Right lung (tissue), 10 donors: Measurements from ENCODE around the gene PUDP. TPM values are rescaled to one million over a fixed set of nuclear protein-coding genes. Genes with fewer than 3 reads are reported as not detected.
"Not testable (repeated sequence)": the region's sequence is repeated elsewhere in the genome, so short reads cannot be mapped to it uniquely, and the experiment has no call there.

Experiments
- DNase-seq, 2 donors: peaks; one replicate each; pipeline ENCODE4 v3.0.0-alpha.2; 2013
- long read RNA-seq, 8 donors: transcript quantifications; one replicate each; lab custom pipeline, GENCODE V29; 2026
- polyA plus RNA-seq, 5 donors: library from polyadenylated mRNA; unstranded; fragments of 120-200 nt; gene quantifications; one replicate each; pipeline versions ENCODE4 v1.2.1 to v1.2.3, GENCODE V29; 2013; ENCODE audit warnings: inconsistent platforms in 1 of 5, low replicate concordance in 1 of 5; ENCODE audit not compliant: insufficient read length in 5 of 5, insufficient read depth in 1 of 5

The PUDP gene
- polyA plus RNA-seq = 10 to 100 TPM in 4 of 5 donors, 1 to 10 TPM in 1; 9.6 to 14.7 (median 13.6) TPM
- long read RNA-seq, donor 1, transcript PUDP-201 (4 exons, 2,140 nt) = major isoform, 8 of 8 reads
- long read RNA-seq, donor 1, partial matches to known transcripts = 0 of 8 reads
- long read RNA-seq, donor 1, other reads (novel, unspliced or antisense) = 0 of 8 reads
- long read RNA-seq, donor 2, transcript PUDP-201 (4 exons, 2,140 nt) = major isoform, 5 of 10 reads
- long read RNA-seq, donor 2, partial matches to known transcripts = 5 of 10 reads
- long read RNA-seq, donor 2, other reads (novel, unspliced or antisense) = 0 of 10 reads
- long read RNA-seq, donor 3, partial matches to known transcripts = 6 of 8 reads
- long read RNA-seq, donor 3, other reads (novel, unspliced or antisense) = 0 of 8 reads
- long read RNA-seq, donor 4, partial matches to known transcripts = 0 of 3 reads
- long read RNA-seq, donor 4, other reads (novel, unspliced or antisense) = 0 of 3 reads
- long read RNA-seq, donor 5, transcript PUDP-201 (4 exons, 2,140 nt) = major isoform, 6 of 16 reads
- long read RNA-seq, donor 5, partial matches to known transcripts = 10 of 16 reads
- long read RNA-seq, donor 5, other reads (novel, unspliced or antisense) = 0 of 16 reads
- long read RNA-seq, donor 6, partial matches to known transcripts = 0 of 2 reads
- long read RNA-seq, donor 6, other reads (novel, unspliced or antisense) = 0 of 2 reads
- long read RNA-seq, donor 7, partial matches to known transcripts = 7 of 9 reads
- long read RNA-seq, donor 7, other reads (novel, unspliced or antisense) = 0 of 9 reads
- long read RNA-seq, donor 8, partial matches to known transcripts = 0 of 4 reads
- long read RNA-seq, donor 8, other reads (novel, unspliced or antisense) = 0 of 4 reads

DNA sequence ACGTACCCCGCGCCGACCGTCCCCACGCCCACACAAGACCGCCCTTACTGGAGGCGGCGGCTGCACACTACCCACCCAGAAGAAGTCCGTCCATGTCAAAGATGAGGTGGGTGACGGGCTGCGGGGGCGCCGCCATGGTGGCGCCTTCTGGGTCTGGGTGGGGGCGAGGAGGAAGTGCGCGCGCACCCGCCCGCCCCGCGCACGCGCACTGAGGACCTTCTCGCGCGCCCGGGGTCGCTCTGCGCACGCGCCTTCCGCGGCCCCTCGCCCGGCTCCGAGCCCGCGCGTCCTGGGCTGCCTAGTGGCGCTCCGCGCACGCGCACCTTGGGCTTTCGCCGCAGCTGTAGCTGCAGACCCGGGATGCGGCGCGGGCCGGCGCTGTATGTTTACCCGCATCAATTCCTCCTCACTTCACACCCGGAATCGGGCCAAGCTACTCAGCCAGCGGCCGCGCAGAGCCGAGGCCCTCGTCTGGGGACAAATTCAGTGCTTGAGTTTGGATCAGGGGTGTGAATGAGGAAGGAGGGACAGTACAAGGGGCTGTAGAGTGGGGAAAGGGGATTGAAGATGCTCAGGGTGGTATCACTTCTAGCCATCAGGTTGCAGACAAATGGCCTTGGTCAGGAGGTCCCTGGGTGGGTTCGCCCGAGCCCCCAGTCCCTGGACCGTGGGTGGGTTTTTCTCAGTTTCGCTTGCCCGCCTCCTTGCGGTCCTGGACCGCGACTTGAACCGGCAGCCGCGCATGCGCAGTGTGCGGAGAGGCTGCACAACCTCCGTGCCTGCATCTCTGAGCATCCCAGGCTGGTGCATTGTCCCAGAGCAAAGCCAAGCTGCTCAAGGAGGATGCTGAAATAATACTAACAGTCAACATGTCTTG is at the start of gene PUDP:
TSS of gene PUDP (minus strand) at position 176 of the 877 bp plus-strand sequence. CDS start at position 136, 40 bp downstream.
- peak; percentile 91 to 94 for DNase-seq

DNA sequence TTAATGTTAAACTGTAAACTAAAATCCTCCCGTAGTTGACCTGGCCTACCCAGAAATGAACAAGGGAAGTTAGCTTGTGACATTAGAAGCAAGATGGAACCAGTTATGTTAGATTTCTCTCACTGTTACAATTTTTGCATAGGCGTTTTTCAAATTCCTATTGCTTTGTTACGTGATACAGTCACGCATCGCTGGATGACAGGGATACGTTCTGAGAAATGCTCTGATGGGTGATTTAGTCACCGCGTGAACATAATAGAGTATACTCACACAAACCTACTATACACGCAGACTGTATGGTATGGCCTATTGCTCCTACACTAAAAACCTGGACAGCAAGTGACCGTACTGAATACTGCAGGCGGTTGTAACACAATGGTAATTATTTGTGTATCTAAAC is 46.7 kb upstream of the PUDP start:
- no peak for DNase-seq

DNA sequence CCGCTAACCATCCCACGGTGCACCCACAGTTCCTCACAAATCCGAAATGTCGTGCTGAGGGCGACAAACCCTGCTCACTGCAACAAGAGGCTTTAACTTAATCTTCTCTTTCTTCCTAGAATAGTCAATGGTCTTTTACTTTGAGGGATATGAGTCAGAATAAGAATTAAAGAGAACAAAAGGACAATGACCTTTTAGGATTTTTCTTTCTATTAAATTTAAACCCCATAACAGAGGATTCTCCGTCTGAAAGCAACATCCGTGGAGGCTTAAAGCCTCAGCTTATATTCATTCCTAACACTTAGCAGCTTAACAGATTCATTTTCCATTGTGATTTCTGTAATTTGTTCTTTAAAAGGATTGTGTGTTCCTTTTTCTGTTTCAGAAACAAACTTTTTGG is 44.9 kb upstream of the PUDP start:
- DNase-seq = no peak

DNA sequence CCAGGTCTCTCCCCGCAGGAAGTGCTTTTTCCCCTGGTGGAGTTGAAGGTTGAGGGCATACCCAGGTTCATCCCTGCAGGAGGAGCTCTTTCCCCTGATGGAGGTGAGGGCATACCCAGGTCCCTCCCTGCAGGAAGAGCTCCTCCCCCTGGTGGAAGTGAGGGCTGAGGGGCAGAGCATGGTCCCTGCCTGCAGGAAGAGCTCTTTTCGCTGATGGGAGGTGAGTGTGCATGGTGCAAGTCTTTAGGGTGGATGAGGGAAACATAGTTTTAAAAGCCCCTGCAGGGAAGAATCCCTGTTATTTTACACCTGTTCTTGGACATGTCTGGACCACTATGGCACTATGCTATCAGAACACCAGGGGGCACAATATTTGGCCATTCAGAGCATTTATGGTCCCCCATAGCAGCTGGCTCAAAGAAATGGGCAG is 43.7 kb upstream of the PUDP start:
- no peak for DNase-seq

DNA sequence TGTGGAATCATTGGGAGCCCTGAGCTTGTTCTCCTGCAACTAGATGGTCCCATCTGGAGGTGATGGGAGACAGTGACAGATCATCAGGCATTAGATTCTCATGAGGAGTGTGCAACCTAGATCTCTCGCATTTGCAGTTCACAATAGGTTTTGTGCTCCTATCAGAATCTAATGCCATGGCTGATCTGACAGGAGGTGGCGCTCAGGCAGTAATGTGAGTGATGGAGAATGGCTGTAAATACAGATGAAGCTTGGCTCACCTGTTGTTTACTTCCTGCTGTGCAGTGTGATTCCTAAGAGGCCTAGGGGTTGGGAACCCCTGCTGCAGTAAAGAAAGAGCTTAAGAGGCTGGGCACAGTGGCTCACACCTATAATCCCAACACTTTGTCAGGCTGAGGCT is 42.2 kb upstream of the PUDP start:
- no peak for DNase-seq

DNA sequence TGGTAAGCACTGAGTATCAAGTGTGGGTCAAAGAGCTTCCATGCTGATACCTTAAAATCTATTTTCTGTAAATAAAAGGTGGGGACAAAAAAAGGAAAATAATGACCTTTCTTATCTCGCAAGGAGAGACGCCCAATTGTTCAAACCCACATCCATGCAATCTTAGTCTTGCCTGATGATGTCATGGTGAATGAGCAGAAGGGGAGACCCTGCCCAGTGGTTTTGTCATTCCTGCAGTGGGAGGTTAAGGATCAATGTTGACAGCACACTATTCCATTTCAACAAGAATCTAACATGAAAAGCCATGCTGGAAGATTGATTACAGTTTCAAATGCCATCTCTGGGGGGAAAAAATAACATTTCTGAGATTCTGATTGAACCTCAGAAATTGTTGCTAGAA is 40.7 kb upstream of the PUDP start:
- no peak for DNase-seq

DNA sequence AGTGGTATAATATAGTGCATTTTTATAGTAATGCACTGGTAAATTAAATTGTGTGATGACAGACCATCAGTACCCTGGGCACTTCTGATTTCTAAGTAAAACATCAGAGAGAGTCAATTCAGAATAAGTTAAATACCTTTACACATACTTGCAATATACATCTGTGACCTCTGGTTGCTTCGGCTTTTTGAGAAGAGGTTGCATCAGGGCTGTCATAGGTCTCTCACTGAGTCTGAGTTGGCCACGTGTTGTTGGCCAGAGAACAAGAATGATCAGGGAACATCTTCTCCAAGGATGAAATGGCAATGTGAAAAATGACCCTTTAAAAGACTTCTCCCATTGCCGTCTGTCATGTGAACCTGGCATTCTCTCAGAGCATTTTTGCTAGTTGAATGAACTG is 36.9 kb upstream of the PUDP start:
- no peak for DNase-seq

DNA sequence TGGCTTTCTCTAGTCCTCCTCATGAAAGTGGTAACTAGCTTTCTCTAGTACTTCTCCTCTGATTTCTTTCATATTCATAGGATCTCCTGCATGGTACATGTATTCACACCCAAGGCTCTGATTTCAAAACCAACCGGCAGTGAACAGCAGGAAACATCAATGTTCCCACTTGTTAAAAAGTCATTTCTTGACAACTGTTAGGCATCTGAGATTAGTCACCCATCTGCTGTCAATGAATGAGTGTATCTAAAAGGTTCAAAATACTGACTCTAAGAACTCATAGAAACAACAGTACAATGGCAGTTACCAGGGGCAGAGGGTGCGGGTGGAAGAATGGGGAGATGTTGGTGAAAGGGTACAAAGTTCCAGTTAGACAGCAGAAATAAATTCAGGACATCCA is 31.5 kb upstream of the PUDP start:
- DNase-seq = no peak

DNA sequence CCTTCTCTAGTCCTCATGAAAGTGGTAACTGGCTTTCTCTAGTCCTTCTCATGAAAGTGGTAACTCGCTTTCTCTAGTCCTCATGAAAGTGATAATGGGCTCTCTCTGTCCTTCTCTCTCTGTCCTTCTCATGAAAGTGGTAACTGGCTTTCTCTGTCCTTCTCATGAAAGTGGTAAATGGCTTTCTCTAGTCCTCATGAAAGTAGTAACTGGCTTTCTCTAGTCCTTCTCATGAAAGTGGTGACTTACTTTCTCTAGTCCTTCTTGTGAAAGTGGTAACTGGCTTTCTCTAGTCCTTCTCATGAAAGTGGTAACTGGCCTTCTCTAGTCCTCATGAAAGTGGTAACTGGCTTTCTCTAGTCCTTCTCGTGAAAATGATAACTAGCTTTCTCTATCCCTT is 30.9 kb upstream of the PUDP start:
- not testable (repeated sequence) for DNase-seq

DNA sequence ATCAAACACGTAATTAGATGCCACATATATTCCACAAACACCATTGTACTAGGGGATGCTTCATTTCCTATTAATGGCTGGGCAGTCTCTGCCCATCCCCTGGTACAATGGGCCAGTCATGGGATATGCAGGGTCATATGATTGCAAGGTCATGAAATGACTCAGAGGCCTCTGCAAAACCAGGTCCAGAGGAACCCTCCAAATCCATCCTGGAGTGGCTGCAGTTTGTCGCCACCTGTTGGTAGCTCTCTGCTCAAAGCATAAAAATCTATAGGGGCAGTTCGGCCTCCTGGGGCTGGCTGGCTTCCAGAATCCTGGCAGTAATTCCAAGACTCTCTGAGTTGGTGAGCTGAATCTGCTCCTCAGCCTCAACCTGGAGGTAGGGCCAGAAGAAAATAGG is 22.9 kb upstream of the PUDP start:
- no peak for DNase-seq

DNA sequence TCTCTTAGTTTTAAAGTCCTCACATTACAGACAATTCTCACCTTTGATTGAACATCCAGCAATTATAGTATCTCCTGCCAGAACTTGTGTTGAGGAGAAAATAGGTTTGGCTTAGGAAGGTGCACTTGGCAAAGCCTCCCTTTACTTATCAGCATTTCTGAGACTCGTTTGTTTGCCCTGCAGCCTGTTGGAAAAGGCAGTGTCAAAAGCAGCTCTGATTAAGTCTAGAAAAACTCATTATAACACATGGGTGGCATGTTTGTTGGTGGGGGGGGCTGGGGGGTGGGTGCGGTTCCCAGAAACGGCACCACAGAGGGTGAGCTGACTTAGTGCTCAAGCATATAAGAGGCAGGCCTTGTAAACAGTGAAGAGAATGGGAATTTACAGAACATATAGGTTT is 21.7 kb upstream of the PUDP start:
- DNase-seq = no peak

DNA sequence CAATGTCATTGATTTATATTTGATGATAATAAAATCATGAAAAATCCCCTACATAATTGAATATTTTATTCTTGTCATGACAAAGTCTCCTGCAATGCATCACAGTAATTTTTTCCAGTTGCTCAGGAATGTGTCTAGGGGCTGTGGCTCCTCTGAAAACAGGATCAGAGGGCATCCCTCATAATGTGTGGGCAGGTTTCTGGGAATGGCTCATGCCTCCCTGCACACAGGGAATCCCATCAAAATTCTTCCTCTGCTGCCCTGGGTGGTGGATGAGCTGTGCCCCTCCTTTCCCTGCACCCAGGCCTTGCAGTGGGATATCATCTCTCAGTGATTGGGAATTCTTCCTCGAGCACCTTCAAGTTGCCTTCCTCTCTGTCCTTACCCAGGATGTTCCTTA is 20.4 kb upstream of the PUDP start:
- DNase-seq = no peak

DNA sequence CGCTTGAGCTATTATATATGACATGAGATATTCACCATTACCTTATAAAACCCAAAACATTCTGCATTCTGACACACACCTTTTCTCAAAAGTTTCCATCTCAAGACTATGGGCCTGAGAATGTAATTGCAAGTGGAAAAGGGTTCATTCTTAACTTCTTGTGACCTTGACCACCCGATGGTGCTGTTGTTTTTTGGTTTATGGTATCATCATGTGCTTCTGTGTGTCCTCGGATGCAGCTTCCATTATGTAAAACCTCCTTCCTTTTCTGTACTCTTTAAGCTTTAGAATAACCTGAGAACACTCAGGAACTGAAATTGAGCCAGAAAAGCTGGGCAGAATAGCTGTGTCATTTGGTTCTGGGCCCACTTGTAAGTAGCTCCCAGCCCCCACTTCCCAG is 16.2 kb upstream of the PUDP start:
- DNase-seq = no peak

DNA sequence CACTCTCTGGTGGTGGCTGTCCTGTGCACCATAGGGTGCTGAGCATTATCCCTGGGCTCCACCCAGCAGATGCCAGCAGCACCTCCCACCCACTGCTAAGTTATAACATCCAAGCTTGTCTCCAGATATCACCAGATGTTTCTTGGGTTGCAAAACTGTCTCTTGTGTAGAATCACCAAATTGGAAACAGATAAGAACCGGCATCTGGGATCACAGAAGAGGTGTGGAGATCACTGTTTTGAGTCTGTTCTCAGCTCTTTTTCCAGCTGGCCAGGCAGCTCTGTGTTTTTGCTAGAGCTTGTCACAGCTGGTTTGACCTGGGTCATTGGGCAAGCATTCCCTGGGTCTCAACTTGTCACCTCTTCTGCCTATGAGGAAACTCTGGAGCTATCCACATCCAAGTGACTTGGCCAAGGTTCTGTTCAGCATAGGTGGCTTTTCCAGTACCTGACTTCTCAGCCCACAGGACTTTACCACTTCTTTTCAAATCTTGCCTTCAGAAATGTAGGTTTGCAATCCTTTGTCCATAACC is 15.3 kb upstream of the PUDP start:
- no peak for DNase-seq

DNA sequence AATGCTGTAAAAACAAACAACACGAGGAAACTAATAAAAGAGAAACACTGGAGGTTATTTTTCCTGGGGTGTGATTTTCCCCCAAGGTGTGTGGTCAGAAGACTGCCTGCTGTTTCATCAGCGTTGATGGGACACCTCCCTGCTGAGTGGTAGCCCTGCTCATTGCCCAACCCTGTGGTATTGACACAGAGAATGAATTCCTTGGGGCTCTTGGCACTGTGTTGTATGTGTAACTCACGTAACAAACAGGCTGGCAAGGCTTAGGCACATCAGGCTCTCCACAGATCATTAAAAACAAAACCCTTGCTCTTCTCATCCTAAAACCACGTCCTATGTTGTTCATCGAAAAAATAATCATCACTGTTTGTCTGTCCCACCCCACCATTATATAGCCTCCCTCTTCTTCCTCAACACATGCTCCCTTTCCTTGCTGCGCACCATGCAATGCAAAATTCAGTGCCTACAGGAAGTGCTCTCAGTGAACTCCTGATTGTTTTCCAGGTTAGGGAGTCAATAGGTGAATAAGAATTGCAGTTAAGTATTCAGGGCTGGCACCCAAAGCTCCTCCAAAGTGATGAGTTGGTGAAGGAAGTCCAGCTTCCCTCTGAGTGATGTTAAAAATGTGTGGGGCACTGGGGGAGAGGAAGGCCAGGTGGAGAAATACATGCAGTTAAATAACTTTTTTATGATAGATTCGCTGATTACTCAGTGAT is 11.4 kb upstream of the PUDP start:
- DNase-seq = no peak

DNA sequence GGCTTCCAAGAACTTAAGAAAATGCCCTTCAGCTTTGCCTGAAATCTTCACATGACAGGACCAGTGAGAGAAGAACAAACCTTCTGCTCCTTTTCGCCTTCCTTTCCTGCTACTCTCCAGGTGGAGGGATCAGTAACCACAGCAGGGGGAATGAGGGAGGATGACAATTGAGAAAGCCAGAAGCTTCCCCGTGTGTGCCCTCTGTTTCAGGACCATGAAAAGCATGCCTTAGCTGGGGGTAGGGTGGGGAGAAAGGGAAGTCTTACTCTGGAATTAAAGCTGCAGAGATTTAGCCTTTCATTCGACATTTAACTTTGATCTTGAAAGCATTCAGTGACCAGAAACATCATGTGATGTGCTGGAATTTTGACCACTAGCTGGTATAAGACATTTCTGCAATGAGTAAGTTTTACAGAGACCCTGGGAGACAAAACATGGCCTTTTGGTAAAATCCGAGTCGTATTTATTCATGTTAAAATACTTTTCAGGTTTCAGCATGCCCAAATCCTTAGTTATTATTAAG is 10.6 kb upstream of the PUDP start:
- no peak for DNase-seq

DNA sequence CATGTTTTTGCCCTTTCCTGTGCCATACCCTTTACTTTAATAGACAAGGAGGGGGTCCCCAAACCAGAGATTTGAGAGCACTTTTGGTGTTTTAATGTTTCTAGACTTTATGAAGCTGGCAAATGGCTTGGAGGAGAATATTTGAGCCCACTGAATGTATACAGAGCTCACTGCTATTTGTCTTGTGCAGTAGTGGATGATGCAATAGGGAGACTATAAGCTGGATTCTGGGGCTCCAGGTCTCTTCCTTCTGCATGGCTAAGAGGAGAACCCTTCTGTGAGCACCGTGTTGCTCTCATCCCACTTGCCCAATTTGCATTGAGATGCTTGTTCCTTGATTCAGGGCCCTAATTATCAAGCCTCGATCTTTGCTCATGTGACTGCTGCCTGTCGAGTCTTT is 8.9 kb upstream of the PUDP start:
- DNase-seq = no peak

DNA sequence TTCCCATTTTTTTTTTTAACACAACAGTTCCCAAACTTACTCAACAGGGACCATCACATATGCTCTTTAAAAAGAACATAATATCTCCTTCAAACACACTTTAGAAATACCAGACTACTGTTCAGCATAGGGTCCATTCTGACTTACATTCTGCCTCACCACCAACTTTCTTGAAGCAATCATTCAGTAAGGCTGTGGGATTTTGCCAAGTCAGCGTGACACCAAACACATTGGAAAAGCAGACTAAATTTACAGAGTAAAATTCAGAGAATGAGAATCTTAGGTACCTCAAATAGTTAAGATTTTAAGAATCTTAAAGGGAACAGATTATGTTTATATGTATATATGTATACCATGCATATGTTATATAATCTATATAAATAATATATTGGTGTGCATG is 7.2 kb upstream of the PUDP start:
- no peak for DNase-seq

DNA sequence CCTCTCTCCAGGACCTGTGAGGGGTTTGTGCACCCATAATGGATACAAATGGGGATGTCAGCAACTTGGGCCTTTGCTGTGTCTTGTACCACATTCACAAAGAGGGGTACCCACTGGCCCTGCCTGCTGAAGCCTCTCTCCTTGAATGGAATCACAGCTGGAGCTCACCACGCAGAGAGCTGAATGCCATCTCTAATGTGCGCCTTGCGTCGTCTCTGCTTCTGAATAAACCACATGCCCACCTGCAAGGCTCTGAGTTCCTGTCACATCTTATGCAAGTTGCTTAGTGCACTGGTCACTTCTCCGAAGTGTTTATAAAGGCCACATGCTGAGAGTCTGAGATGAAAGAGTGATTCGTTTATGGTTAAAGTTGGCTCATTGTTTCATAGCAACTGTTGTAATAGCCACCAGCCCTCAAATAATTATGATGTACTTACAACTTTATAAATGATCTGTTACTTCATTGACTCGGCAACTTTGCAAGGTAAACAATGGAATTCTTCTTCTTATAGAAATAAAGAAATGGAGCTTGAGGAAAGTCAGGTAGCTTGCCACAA is 6.2 kb upstream of the PUDP start:
- no peak for DNase-seq

DNA sequence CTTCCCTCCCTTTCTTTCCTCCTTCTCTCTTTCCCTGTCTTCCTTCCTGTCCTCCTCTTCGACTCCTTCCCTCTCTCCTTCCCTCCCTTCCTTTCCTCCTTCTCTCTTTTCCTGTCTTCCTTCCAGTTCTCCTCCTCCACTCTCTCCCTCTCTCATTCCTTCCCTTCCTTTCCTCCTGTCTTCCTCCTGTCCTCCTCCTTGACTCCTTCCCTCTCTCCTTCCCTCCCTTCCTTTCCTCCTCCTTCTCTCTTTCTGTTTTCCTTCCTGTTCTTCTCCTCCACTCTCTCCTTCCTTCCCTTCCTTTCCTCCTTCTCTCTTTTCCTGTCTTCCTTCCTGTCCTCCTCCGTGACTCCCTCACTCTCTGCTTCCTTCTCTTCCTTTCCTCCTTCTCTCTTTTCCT is 5.3 kb upstream of the PUDP start:
- no peak for DNase-seq
